ENCODE results near the gene PBX1.

PBX1 gene

DNA sequence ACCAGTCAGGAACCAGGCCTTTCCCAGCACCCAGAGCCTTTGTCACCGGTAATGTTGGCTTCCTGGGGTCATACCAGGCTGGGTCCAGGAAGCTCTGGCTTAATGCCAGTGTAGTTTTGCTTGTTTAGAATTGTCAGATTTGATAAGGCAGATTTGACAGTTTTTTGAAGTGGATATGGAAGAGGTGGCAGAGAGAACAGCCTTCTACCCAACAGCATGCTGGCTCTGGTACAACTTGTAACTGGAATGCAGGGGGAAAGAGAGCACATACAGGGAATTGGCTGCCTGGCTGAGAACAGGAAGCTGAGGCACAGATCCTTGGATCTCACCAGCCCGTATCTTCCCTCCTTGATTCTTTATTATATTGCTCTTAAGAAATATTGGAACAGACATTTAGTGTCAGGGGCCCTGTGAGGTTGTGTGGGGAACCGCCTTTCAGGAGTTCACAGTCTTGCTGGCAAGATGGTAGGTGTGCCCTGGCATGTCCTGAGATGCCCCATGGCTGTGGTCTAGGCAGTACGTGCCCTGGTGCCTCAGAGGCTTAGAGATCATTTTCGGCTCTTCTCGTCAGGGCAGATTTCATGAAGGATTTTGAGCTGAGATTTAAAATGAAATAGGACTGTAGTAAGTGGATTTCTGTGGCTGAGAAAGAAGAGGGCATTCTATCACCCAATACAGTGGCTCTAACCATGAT lies 227.0 kb downstream of the PBX1 start:
- TF ChIP-seq, protein P1, sequence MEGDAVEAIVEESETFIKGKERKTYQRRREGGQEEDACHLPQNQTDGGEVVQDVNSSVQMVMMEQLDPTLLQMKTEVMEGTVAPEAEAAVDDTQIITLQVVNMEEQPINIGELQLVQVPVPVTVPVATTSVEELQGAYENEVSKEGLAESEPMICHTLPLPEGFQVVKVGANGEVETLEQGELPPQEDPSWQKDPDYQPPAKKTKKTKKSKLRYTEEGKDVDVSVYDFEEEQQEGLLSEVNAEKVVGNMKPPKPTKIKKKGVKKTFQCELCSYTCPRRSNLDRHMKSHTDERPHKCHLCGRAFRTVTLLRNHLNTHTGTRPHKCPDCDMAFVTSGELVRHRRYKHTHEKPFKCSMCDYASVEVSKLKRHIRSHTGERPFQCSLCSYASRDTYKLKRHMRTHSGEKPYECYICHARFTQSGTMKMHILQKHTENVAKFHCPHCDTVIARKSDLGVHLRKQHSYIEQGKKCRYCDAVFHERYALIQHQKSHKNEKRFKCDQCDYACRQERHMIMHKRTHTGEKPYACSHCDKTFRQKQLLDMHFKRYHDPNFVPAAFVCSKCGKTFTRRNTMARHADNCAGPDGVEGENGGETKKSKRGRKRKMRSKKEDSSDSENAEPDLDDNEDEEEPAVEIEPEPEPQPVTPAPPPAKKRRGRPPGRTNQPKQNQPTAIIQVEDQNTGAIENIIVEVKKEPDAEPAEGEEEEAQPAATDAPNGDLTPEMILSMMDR (IDR thresholded peaks at IDR 0.05; ENCODE audit: low read depth, low read length, missing control alignments): no peak
- H3K4me3 ChIP-seq (ENCODE audit: low read depth, low read length): no peak overlapping the region
- DNase-seq (ENCODE audit: low read depth): no peak

GRCh38 chr1:164786980-164787833 lies 228.2 kb downstream of the PBX1 start:
- TF ChIP-seq, protein P1 (IDR thresholded peaks at IDR 0.05; ENCODE audit: low read depth, low read length, missing control alignments): peak; percentile 90

GRCh38 chr1:164787834-164788231 lies 228.8 kb downstream of the PBX1 start:
- TF ChIP-seq, protein P1 (IDR thresholded peaks at IDR 0.05; ENCODE audit: low read depth, low read length, missing control alignments): no peak
- no peak overlapping the region for H3K4me3 ChIP-seq (ENCODE audit: low read depth, low read length)
- DNase-seq (ENCODE audit: low read depth): no peak

More at GRCh38 chr1:164786980-164787833, 228.2 kb downstream of the PBX1 start:
- DNase-seq (ENCODE audit: low read depth): no peak
- no peak overlapping the region for H3K4me3 ChIP-seq (ENCODE audit: low read depth, low read length)

- no peak for DNase-seq (ENCODE audit: low read depth)
- no peak overlapping the region for H3K4me3 ChIP-seq (ENCODE audit: low read depth, low read length)
- TF ChIP-seq, protein P1 (IDR thresholded peaks at IDR 0.05; ENCODE audit: low read depth, low read length, missing control alignments): no peak
Observed at GRCh38 chr1:164790081-164790480, 231.1 kb downstream of the PBX1 start.

DNA sequence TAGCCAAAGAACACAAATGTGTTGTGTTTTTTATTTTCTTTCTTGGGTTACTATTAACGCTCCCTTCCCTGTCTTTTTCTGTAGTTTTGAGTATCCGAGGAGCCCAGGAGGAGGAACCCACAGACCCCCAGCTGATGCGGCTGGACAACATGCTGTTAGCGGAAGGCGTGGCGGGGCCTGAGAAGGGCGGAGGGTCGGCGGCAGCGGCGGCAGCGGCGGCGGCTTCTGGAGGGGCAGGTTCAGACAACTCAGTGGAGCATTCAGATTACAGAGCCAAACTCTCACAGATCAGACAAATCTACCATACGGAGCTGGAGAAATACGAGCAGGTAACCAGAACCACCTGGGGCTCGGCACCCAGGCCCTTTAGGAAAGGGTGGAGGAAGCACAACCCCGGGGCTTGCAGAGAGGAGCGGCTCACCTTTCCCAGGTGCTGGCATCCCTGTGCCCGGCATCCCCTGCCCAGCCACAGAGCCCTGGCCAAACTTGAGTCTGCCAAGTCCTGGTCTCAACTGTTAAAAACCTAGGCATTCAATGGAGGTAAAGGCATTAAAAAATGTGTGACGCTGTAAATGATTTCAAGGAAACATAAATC lies 233.5 kb downstream of the PBX1 start:
- no peak for DNase-seq (ENCODE audit: low read depth)
- no peak overlapping the region for H3K4me3 ChIP-seq (ENCODE audit: low read depth, low read length)
- TF ChIP-seq, protein P1 (IDR thresholded peaks at IDR 0.05; ENCODE audit: low read depth, low read length, missing control alignments): no peak

GRCh38 chr1:164794356-164794755 lies 235.4 kb downstream of the PBX1 start:
- no peak overlapping the region for H3K4me3 ChIP-seq (ENCODE audit: low read depth, low read length)
- TF ChIP-seq, protein P1 (IDR thresholded peaks at IDR 0.05; ENCODE audit: low read depth, low read length, missing control alignments): no peak
- DNase-seq (ENCODE audit: low read depth): no peak
